GM23338 (cell line): Measurements from ENCODE around the gene PRDM10. TPM values are rescaled to one million over a fixed set of nuclear protein-coding genes. Genes with fewer than 3 reads are reported as not detected.

ENCODE experiments used
- ATAC-seq: fragments of 200-7000 bp; cut with Tn5 transposase; 3 replicates; pipeline ENCODE4 v1.9.1; 2020
- DNase-seq: peaks from one replicate; pipeline ENCODE4 v3.0.0-alpha.2; 2015; ENCODE audit warnings: low spot score
- H2AFZ ChIP-seq: fragments of 200-600 bp; sonication (generic); 2 replicates; pipeline ENCODE4 v1.8.0; 2016; ENCODE audit warnings: antibody characterized with exemption, mild to moderate bottlenecking, moderate library complexity
- H3F3A ChIP-seq: fragments of 200-600 bp; sonication (generic); replicated peaks from 2 replicates; pipeline ENCODE4 v1.8.0; 2017; ENCODE audit warnings: antibody characterized with exemption, mixed run types, low read depth
- H3K27ac ChIP-seq: fragments of 200-600 bp; sonication (generic); 2 replicates; pipeline ENCODE4 v1.6.1; 2016; ENCODE audit warnings: low read depth
- H3K27me3 ChIP-seq: fragments of 200-600 bp; sonication (generic); 2 replicates; pipeline ENCODE4 v1.8.0; 2016; ENCODE audit warnings: mild to moderate bottlenecking, mixed run types, moderate library complexity; ENCODE audit not compliant: insufficient read depth
- H3K36me3 ChIP-seq: fragments of 200-600 bp; sonication (generic); 2 replicates; pipeline ENCODE4 v1.8.0; 2016; ENCODE audit warnings: mild to moderate bottlenecking; ENCODE audit not compliant: insufficient read depth
- H3K4me1 ChIP-seq: fragments of 200-600 bp; sonication (generic); 2 replicates; pipeline ENCODE4 v1.8.0; 2016; ENCODE audit warnings: mild to moderate bottlenecking, moderate library complexity; ENCODE audit not compliant: insufficient read depth
- H3K4me2 ChIP-seq: fragments of 200-600 bp; sonication (generic); 2 replicates; pipeline ENCODE4 v1.7.1; 2017; ENCODE audit warnings: mixed run types
- H3K4me3 ChIP-seq: fragments of 200-600 bp; sonication (generic); 2 replicates; pipeline ENCODE4 v1.6.1; 2016; ENCODE audit warnings: mixed run types
- H3K79me2 ChIP-seq: fragments of 200-600 bp; sonication (generic); replicated peaks from 2 replicates; pipeline ENCODE4 v1.8.0; 2017; ENCODE audit warnings: mild to moderate bottlenecking; ENCODE audit not compliant: insufficient read depth
- H3K9me2 ChIP-seq: fragments of 200-600 bp; sonication (generic); 2 replicates; pipeline ENCODE4 v1.8.0; 2017; ENCODE audit not compliant: insufficient read depth
- H4K20me1 ChIP-seq: fragments of 200-600 bp; sonication (generic); replicated peaks from 2 replicates; pipeline ENCODE4 v1.8.0; 2017; ENCODE audit warnings: mild to moderate bottlenecking; ENCODE audit not compliant: insufficient read depth
- H3K27ac Mint-ChIP-seq: 2 replicates; pipeline ENCODE4 v1.8.0; 2020; ENCODE audit warnings: inconsistent platforms, mild to moderate bottlenecking, moderate library complexity, mixed read lengths
- H3K27me3 Mint-ChIP-seq: 3 replicates; pipeline ENCODE4 v1.8.0; 2022; ENCODE audit warnings: low read depth, mild to moderate bottlenecking, moderate library complexity, mixed read lengths, inconsistent platforms; ENCODE audit not compliant: insufficient read depth, poor library complexity
- H3K36me3 Mint-ChIP-seq: 3 replicates; pipeline ENCODE4 v1.8.0; 2021; ENCODE audit warnings: low read depth, mild to moderate bottlenecking, inconsistent platforms, moderate library complexity, mixed read lengths
- H3K4me1 Mint-ChIP-seq: 3 replicates; pipeline ENCODE4 v1.8.0; 2020; ENCODE audit warnings: mild to moderate bottlenecking, inconsistent platforms, mixed read lengths
- H3K4me3 Mint-ChIP-seq: 3 replicates; pipeline ENCODE4 v1.8.0; 2021; ENCODE audit warnings: moderate library complexity, mild to moderate bottlenecking, inconsistent platforms, mixed read lengths
- H3K9me3 Mint-ChIP-seq: 3 replicates; pipeline ENCODE4 v1.8.0; 2020; ENCODE audit warnings: moderate library complexity, mild to moderate bottlenecking, inconsistent platforms, mixed read lengths
- CREB1 ChIP-seq: fragments of 250-450 bp; sonication (Bioruptor Pico); IDR thresholded peaks from 2 replicates; pipeline ENCODE4 v1.5.0; 2020; ENCODE audit warnings: low read depth, mild to moderate bottlenecking, moderate library complexity
- CTCF ChIP-seq, 2 experiments: fragments of 200-600 bp in 1 of 2; sonication (generic) in 1 of 2; conservative IDR thresholded peaks; 2 replicates each; pipeline versions ENCODE4 v1.5.1 to v1.6.1; 2016 to 2017; ENCODE audit warnings: antibody characterized with exemption in 2 of 2, low read depth in 2 of 2, mild to moderate bottlenecking in 2 of 2, moderate library complexity in 1 of 2
- ETS1 ChIP-seq: IDR thresholded peaks from 2 replicates; pipeline ENCODE4 v1.6.1; 2016; ENCODE audit warnings: antibody characterized with exemption
- EZH2 ChIP-seq: fragments of 200-600 bp; sonication (generic); IDR thresholded peaks from one replicate; pipeline ENCODE4 v1.8.0; 2017; ENCODE audit warnings: antibody characterized with exemption, mild to moderate bottlenecking, low read depth; ENCODE audit not compliant: unreplicated experiment
- EZH2phosphoT487 ChIP-seq: fragments of 200-600 bp; sonication (generic); IDR thresholded peaks from one replicate; pipeline ENCODE4 v1.8.1; 2018; ENCODE audit warnings: antibody characterized with exemption; ENCODE audit not compliant: unreplicated experiment
- JUNB ChIP-seq: IDR thresholded peaks from one replicate; pipeline ENCODE4 v1.6.1; 2016; ENCODE audit warnings: antibody characterized with exemption; ENCODE audit not compliant: unreplicated experiment
- NANOG ChIP-seq: IDR thresholded peaks from 2 replicates; pipeline ENCODE4 v1.6.1; 2016; ENCODE audit warnings: antibody characterized with exemption, borderline replicate concordance
- POLR2AphosphoS5 ChIP-seq: IDR thresholded peaks from 2 replicates; pipeline ENCODE4 v1.6.1; 2016; ENCODE audit warnings: antibody characterized with exemption, low read depth
- REST ChIP-seq: IDR thresholded peaks from one replicate; pipeline ENCODE4 v1.6.1; 2018; ENCODE audit warnings: antibody characterized with exemption; ENCODE audit not compliant: unreplicated experiment
- STAT1 ChIP-seq: IDR thresholded peaks from one replicate; pipeline ENCODE4 v1.6.1; 2016; ENCODE audit warnings: antibody characterized with exemption; ENCODE audit not compliant: unreplicated experiment
- ZNF114 ChIP-seq: fragments of 250-450 bp; sonication (Bioruptor Pico); IDR thresholded peaks from 2 replicates; pipeline ENCODE4 v1.5.0; 2020; ENCODE audit warnings: mild to moderate bottlenecking, moderate library complexity
- ZNF331 ChIP-seq: fragments of 250-450 bp; sonication (Bioruptor Pico); IDR thresholded peaks from 2 replicates; pipeline ENCODE4 v1.5.0; 2020; ENCODE audit warnings: low read depth, mild to moderate bottlenecking, moderate library complexity
- polyA plus RNA-seq: library from polyadenylated mRNA; unstranded; fragments of >200 nt; fragmentation: Nextera tagmentation; extraction: Ambion mirVana; gene quantifications from 2 replicates; pipeline ENCODE4 v1.2.1, GENCODE V29; 2016
- total RNA-seq: library from RNA; depleted of rRNA; stranded (reverse); fragments of >200 nt; shearing (Covaris generic); gene quantifications from 2 replicates; pipeline ENCODE4 v1.2.3, GENCODE V29; 2014
- TF ChIP-seq, protein P1 (sequence below): fragments of 250-450 bp; sonication (Bioruptor Pico); IDR thresholded peaks from 2 replicates; pipeline ENCODE4 v1.5.0; 2020; ENCODE audit warnings: mild to moderate bottlenecking, moderate library complexity

The PRDM10 gene
- total and polyA plus RNA-seq, 2 experiments from 2014 or later, result 5.2 to 14.9 TPM

DNA sequence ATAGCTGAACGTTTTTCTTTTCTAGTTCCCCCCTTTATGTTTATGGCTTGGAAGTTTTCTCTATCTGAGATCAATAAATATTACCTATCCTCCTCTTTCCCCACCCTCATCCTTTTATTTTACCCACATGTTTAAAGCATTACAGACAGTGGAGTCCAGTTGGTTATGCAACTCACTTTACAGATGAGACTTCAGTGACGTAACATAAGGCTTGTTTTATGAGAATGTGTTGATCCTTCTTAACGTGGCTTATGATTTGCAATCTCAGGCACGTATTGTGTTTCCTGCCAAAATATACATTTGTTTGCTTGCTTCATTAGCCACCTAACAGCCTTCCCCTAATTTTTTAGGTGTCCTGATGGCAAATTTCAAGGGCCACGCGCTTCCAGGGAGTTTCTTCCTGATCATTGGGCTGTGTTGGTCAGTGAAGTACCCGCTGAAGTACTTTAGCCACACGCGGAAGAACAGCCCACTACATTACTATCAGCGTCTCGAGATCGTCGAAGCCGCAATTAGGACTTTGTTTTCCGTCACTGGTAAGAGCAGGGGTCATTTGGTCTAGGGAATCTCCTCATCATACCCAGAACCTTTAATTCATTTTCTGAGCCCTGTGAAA is 150.4 kb downstream of the PRDM10 start:
- peaks cover 7% of the 10 kb centered on the region for H3K27me3 Mint-ChIP-seq
- 0 out of 2 replicates have a peak, but pooled peaks cover 3% of the 10 kb centered on the region for H3K9me2 ChIP-seq
- TF ChIP-seq NANOG, result no peak
- TF ChIP-seq JUNB, result no peak
- TF ChIP-seq, protein P1, sequence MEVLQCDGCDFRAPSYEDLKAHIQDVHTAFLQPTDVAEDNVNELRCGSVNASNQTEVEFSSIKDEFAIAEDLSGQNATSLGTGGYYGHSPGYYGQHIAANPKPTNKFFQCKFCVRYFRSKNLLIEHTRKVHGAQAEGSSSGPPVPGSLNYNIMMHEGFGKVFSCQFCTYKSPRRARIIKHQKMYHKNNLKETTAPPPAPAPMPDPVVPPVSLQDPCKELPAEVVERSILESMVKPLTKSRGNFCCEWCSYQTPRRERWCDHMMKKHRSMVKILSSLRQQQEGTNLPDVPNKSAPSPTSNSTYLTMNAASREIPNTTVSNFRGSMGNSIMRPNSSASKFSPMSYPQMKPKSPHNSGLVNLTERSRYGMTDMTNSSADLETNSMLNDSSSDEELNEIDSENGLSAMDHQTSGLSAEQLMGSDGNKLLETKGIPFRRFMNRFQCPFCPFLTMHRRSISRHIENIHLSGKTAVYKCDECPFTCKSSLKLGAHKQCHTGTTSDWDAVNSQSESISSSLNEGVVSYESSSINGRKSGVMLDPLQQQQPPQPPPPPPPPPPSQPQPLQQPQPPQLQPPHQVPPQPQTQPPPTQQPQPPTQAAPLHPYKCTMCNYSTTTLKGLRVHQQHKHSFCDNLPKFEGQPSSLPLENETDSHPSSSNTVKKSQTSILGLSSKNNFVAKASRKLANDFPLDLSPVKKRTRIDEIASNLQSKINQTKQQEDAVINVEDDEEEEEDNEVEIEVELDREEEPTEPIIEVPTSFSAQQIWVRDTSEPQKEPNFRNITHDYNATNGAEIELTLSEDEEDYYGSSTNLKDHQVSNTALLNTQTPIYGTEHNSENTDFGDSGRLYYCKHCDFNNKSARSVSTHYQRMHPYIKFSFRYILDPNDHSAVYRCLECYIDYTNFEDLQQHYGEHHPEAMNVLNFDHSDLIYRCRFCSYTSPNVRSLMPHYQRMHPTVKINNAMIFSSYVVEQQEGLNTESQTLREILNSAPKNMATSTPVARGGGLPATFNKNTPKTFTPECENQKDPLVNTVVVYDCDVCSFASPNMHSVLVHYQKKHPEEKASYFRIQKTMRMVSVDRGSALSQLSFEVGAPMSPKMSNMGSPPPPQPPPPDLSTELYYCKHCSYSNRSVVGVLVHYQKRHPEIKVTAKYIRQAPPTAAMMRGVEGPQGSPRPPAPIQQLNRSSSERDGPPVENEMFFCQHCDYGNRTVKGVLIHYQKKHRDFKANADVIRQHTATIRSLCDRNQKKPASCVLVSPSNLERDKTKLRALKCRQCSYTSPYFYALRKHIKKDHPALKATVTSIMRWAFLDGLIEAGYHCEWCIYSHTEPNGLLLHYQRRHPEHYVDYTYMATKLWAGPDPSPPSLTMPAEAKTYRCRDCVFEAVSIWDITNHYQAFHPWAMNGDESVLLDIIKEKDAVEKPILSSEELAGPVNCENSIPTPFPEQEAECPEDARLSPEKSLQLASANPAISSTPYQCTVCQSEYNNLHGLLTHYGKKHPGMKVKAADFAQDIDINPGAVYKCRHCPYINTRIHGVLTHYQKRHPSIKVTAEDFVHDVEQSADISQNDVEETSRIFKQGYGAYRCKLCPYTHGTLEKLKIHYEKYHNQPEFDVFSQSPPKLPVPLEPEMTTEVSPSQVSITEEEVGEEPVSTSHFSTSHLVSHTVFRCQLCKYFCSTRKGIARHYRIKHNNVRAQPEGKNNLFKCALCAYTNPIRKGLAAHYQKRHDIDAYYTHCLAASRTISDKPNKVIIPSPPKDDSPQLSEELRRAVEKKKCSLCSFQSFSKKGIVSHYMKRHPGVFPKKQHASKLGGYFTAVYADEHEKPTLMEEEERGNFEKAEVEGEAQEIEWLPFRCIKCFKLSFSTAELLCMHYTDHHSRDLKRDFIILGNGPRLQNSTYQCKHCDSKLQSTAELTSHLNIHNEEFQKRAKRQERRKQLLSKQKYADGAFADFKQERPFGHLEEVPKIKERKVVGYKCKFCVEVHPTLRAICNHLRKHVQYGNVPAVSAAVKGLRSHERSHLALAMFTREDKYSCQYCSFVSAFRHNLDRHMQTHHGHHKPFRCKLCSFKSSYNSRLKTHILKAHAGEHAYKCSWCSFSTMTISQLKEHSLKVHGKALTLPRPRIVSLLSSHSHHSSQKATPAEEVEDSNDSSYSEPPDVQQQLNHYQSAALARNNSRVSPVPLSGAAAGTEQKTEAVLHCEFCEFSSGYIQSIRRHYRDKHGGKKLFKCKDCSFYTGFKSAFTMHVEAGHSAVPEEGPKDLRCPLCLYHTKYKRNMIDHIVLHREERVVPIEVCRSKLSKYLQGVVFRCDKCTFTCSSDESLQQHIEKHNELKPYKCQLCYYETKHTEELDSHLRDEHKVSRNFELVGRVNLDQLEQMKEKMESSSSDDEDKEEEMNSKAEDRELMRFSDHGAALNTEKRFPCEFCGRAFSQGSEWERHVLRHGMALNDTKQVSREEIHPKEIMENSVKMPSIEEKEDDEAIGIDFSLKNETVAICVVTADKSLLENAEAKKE (CRISPR knock-in tag), result no peak
- no peak for TF ChIP-seq ETS1
- no peak for TF ChIP-seq STAT1
- TF ChIP-seq EZH2phosphoT487, result no peak
- no peak for TF ChIP-seq POLR2AphosphoS5
- TF ChIP-seq CTCF (conservative IDR thresholded peaks at IDR 0.05; ENCODE audit: low read depth in 2 of 2), result no peak
- no peak for TF ChIP-seq ZNF331
- TF ChIP-seq CREB1 (CRISPR knock-in tag), result no peak
- TF ChIP-seq REST, result no peak
- TF ChIP-seq EZH2, result no peak
- TF ChIP-seq ZNF114, result no peak
- H3K36me3 Mint-ChIP-seq, result no peaks in the 10 kb centered on the region
- no peaks in the 10 kb centered on the region for H4K20me1 ChIP-seq
- H3K4me1 ChIP-seq, result no peaks in the 10 kb centered on the region
- H3K27ac ChIP-seq, result no peak overlapping the region
- H3K27me3 ChIP-seq, result no peaks in the 10 kb centered on the region
- peaks cover 2% of the 10 kb centered on the region; the same call in 1 of the 3 replicates for H3K4me1 Mint-ChIP-seq
- no peak overlapping the region for H3K27ac Mint-ChIP-seq
- H2AFZ ChIP-seq, result no peak overlapping the region
- H3K9me3 Mint-ChIP-seq, result no peaks in the 10 kb centered on the region
- no peak overlapping the region for H3K4me2 ChIP-seq
- H3K79me2 ChIP-seq, result no peaks in the 10 kb centered on the region
- no peak overlapping the region for H3K4me3 Mint-ChIP-seq
- H3K36me3 ChIP-seq, result no peaks in the 10 kb centered on the region
- DNase-seq, result no peak
- no peak for ATAC-seq
- H3K4me3 ChIP-seq, result no peak overlapping the region
- H3F3A ChIP-seq, result no peaks in the 10 kb centered on the region
